Medulla oblongata (tissue), 1 donor: ENCODE measurements around the gene DUSP9.
A peak's percentile ranks its signal among the peaks of the same experiment; 100 is the strongest.
"Not testable (repeated sequence)": the region's sequence is repeated elsewhere in the genome, so short reads cannot be mapped to it uniquely, and the experiment has no call there.

Source experiments
- DNase-seq: peaks from one replicate; pipeline ENCODE4 v3.0.0-alpha.2; 2015; ENCODE audit errors: extremely low spot score

DUSP9 gene, protein sequence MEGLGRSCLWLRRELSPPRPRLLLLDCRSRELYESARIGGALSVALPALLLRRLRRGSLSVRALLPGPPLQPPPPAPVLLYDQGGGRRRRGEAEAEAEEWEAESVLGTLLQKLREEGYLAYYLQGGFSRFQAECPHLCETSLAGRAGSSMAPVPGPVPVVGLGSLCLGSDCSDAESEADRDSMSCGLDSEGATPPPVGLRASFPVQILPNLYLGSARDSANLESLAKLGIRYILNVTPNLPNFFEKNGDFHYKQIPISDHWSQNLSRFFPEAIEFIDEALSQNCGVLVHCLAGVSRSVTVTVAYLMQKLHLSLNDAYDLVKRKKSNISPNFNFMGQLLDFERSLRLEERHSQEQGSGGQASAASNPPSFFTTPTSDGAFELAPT

DNA sequence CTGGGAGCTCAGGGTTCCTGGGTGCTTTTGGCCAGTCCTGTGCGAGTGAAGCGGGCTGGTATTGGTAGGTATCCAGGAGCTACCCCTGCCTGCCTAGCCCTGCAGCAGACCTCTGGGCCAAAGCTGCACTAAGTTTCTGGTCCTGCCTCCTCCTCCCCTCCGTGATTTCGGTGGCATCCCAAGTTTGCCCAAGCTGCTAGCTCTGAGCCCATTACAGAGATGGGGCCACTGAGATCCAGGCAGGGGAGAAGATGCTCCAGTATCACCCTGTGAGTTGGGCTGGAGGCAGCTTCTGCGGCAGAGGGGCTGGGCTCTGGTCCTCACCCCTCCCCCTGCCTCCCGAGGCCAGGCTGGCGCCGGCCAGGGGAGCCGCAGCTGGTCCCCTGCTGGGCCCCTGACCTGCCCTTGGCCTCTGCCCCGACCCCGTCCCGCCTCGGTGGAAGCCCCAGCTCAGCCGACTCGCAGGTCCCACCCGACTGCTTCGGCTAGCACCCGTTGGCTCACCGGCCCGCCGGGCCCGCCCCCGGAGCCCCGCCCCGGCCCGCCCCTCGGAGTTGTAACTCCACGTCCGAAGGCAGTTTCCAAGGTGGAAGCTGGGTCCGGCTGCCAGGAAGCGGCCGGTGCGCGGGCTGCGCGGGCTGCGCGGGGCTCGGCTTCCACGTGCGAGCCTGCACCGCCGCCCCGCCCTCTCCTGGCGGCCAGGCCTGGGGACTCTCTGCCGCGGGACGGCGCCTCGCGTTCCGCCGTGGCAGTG lies at the start of gene DUSP9:
Gene DUSP9, plus strand, starts transcription at position 584 of the 754 bp plus-strand sequence. CDS start 751 bp downstream, outside the sequence.
- DNase-seq = no peak

GRCh38 chrX:153598541-153599191 lies 48.3 kb upstream of the DUSP9 start, which contains the start of gene CCNQ:
CCNQ (minus strand) TSS chrX:153599139; CDS start chrX:153599073, 66 bp downstream.
- DNase-seq = no peak

DNA sequence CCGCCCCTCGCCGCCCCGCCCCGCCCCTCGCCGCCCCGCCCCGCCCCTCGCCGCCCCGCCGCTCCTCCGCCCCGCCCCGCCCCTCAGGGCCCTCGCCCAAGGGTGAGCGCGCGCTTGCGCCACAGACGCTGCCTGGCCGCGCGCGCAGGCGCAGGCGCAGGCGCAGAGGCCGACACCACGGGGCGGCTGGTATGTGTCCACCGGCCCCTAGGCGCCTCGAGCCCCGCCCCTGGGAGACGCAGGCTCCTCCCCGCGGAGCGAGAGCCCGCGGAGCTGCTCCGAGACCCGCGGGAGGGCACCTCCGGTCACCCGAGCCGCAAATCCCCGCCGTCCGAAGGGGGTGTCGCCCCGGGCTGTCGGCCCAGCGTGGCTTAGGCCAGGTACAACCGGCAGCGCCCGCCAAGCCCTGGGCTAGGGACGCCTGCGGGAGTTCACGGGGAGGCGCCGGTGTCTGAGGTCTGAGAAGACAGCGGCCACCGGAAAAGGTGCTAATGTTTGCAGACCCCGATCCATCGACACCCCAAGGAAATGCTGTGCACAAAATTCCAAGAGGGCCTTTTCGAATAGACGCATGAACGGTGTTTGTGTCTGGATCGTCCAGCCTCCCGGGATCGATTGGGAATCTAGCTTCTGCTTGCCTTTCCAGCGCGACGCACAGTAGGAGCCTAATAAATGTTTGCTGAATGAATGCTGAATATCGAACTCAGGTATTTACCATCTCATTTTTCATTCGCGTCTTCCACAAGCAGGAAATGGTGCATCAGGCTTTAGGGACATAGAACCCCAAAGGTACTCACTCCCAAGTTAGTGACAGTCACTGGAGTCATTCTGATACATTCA lies 47.6 kb upstream of the DUSP9 start:
- peak; percentile 89 for DNase-seq

GRCh38 chrX:153600032-153600373 lies 47.0 kb upstream of the DUSP9 start:
- no peak for DNase-seq

GRCh38 chrX:153600921-153601320 lies 46.1 kb upstream of the DUSP9 start:
- no peak for DNase-seq

DNA sequence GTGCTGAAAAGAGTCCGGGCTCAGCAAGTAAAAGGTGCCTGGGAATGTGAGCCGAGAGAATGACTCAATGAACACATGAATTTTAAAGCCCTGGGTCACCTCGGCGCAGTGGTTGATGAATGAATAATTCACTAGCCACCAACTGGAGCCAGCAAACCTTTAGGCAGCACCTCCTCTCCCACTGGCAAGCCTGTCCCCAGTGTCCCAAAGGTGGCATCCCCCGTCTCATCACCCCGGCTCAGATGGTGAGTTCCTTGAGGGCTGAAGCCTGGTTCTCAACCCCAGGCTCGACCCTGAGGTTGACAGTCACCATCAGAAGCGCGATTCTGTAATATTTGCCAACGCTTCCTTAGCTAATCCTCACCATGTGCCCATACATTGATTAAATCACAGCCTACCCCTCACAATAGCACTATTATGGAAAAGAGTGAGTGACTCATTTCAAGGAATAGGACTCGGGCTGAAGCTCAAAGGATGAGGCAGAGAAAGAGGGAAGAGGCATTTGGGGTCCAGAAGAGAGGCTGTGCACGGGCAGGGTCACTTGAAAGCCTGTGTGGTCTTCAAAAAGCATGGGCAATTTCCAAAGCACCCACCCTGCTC lies 45.4 kb upstream of the DUSP9 start:
- DNase-seq = no peak

GRCh38 chrX:153602601-153603000 lies 44.4 kb upstream of the DUSP9 start:
- no peak for DNase-seq

GRCh38 chrX:153603131-153603656 lies 43.8 kb upstream of the DUSP9 start:
- DNase-seq = no peak

- not testable (repeated sequence) for DNase-seq
Measured at GRCh38 chrX:153604666-153605380, 42.2 kb upstream of the DUSP9 start.

DNA sequence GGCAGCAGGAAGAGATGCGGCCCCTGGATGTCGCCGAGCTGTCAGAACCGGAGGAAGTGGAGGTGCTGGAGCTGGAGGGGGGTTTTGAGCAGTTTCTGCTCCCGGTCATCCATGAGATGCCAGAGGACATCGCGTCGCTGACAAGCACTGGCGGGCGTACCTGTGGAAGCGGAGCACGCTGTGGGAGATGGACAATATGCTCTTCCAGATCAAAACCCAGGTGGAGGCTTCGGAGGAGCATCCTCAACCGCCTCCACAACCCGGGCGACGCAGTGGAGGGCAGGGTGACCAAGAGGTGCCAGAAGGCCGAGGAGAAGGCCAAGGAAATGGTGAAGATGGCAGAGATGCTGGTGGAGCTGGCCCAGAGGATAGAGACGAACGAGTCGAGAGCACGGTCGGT lies 40.5 kb upstream of the DUSP9 start:
- no peak for DNase-seq

DNA sequence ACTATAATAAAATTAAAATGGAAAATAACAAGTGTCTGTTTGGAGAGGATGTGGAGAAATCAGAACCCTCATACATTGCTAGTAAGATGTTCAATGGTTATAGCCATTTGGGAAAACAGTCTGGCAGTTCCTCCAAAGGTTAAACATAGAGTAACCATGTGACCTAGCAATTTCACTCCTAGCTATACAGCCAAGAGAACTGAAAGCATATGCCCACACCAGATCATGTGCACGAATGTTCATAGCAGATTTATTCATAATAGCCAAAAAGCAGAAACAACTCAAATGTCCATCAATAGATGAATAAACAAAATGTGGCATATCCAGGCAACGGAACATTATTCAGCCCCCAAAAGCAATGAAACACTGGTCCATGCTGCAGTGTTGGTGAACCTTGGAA lies 38.6 kb upstream of the DUSP9 start:
- DNase-seq = no peak

GRCh38 chrX:153608806-153609205 lies 38.2 kb upstream of the DUSP9 start:
- no peak for DNase-seq

GRCh38 chrX:153609917-153610835 lies 36.8 kb upstream of the DUSP9 start:
- peak; percentile 77 for DNase-seq

- no peak for DNase-seq
Measured at GRCh38 chrX:153610836-153611213, 36.2 kb upstream of the DUSP9 start.

DNA sequence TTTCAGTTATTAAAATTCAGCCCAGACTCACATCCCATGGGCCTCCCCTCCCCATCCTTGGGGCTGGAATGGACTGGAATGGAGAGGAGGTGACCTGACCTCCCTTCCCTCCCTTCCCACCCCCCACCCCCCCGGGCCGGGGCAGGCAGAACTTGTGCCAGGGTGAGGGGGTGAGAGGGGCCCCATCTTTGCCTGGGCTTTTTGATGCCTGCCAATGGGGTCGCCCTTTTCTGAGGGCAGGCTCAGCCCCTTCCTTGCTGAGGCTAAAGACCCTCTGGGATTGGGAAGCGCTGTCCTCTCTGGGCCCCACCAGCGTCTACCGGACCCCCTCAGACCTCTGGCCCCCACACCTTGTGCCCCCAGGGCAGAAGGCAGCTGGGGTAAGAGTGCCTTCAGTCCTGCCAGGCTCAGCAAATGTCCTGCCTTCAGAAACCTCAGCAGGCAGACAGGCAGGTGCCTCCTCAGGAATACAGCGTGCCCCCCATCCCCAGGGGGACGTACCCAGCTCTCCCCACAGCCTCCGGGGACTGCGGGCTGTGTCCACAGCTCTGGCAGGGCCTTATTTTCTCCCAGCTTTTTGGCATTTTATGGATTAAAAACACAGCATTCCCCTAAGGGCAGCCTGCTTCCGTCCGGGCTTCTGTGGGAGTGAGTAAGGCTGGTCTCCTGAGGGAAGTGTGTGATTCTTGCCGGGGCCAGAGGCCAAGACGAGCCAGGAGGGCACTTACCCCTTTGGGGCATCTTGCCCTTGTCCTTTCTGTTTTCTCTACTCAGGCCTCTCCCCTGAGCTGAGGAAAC lies 35.5 kb upstream of the DUSP9 start:
- no peak for DNase-seq

GRCh38 chrX:153612413-153612812 lies 34.6 kb upstream of the DUSP9 start:
- DNase-seq = no peak

GRCh38 chrX:153614818-153615217 lies 32.2 kb upstream of the DUSP9 start:
- DNase-seq = no peak

GRCh38 chrX:153620576-153620975 lies 26.4 kb upstream of the DUSP9 start:
- no peak for DNase-seq
